DND-41 (cell line): ENCODE results near the gene WRAP73.

Source experiments
- ATAC-seq: fragments of 200-7000 bp; cut with Tn5 transposase; 3 replicates; pipeline ENCODE4 v1.9.1; 2021; ENCODE audit warnings: low read depth; ENCODE audit not compliant: insufficient read depth
- DNase-seq: peaks from one replicate; pipeline ENCODE4 v3.0.0-alpha.2; 2020
- H2AFZ ChIP-seq: 2 replicates; pipeline ENCODE4 v1.6.0; 2012; ENCODE audit warnings: low read depth, low read length
- H3K27ac ChIP-seq: 2 replicates; pipeline ENCODE4 v1.5.1; 2012; ENCODE audit warnings: low read length, inconsistent platforms
- H3K27me3 ChIP-seq: fragments of 200-600 bp; sonication (generic); 2 replicates; pipeline ENCODE4 v1.6.0; 2012; ENCODE audit warnings: low read length, mild to moderate bottlenecking, inconsistent platforms; ENCODE audit not compliant: insufficient read depth, poor library complexity
- H3K36me3 ChIP-seq: 2 replicates; pipeline ENCODE4 v1.5.1; 2012; ENCODE audit warnings: low read length, inconsistent platforms; ENCODE audit not compliant: insufficient read depth
- H3K4me1 ChIP-seq: 2 replicates; pipeline ENCODE4 v1.5.1; 2012; ENCODE audit warnings: mild to moderate bottlenecking, low read length; ENCODE audit not compliant: insufficient read depth
- H3K4me2 ChIP-seq: 2 replicates; pipeline ENCODE4 v1.6.0; 2012; ENCODE audit warnings: mild to moderate bottlenecking, moderate library complexity, low read length, inconsistent platforms; ENCODE audit not compliant: insufficient read depth
- H3K4me3 ChIP-seq, 2 experiments: fragments of 200-600 bp in 1 of 2; shearing (Covaris generic) in 1 of 2; 2 replicates each; pipeline ENCODE4 v1.5.1; 2012 to 2016; ENCODE audit warnings: inconsistent platforms in 2 of 2, low read length in 2 of 2, mild to moderate bottlenecking in 2 of 2, low read depth in 1 of 2, moderate library complexity in 1 of 2
- H3K79me2 ChIP-seq: 2 replicates; pipeline ENCODE4 v1.6.0; 2012; ENCODE audit warnings: low read length, inconsistent platforms; ENCODE audit not compliant: insufficient read depth
- H3K9ac ChIP-seq: 2 replicates; pipeline ENCODE4 v1.6.0; 2012; ENCODE audit warnings: low read depth, mild to moderate bottlenecking, inconsistent platforms, low read length, moderate library complexity
- H3K9me3 ChIP-seq: 2 replicates; pipeline ENCODE4 v1.5.1; 2012; ENCODE audit warnings: low read length, moderate library complexity, mild to moderate bottlenecking, inconsistent platforms; ENCODE audit not compliant: insufficient read depth, severe bottlenecking
- H4K20me1 ChIP-seq: 2 replicates; pipeline ENCODE4 v1.6.0; 2012; ENCODE audit warnings: low read length; ENCODE audit not compliant: insufficient read depth
- CTCF ChIP-seq: IDR thresholded peaks from 2 replicates; pipeline ENCODE4 v1.5.1; 2012; ENCODE audit warnings: borderline replicate concordance, low read length, moderate library complexity, mild to moderate bottlenecking; ENCODE audit not compliant: poor library complexity, severe bottlenecking; ENCODE audit errors: extremely low read depth
- EZH2 ChIP-seq: IDR thresholded peaks from 3 replicates; pipeline ENCODE4 v1.6.1; 2012; ENCODE audit warnings: borderline replicate concordance, low read depth, mild to moderate bottlenecking, moderate library complexity, low read length, inconsistent platforms; ENCODE audit not compliant: severe bottlenecking

Gene WRAP73

GRCh38 chr1:3633344-3634058, 16.4 kb downstream of the WRAP73 start:
- Histone ChIP-seq H3K36me3 (peaks cover 98% of the 10 kb centered on the region), H4K20me1 (peaks cover 18% of the 10 kb centered on the region; the same call in 1 of the 2 replicates), H3K4me1 (no peaks in the 10 kb centered on the region), H3K27ac (no peak overlapping the region), H3K4me2 (no peak overlapping the region), H2AFZ (no peak overlapping the region), H3K79me2 (no peaks in the 10 kb centered on the region), H3K9me3 (no peaks in the 10 kb centered on the region), H3K4me3 (no peak overlapping the region), H3K9ac (no peak overlapping the region), H3K27me3 (no peaks in the 10 kb centered on the region)
- DNase-seq (no peak), ATAC-seq (no peak)
- TF ChIP-seq EZH2 (no peak), CTCF (no peak)

DNA sequence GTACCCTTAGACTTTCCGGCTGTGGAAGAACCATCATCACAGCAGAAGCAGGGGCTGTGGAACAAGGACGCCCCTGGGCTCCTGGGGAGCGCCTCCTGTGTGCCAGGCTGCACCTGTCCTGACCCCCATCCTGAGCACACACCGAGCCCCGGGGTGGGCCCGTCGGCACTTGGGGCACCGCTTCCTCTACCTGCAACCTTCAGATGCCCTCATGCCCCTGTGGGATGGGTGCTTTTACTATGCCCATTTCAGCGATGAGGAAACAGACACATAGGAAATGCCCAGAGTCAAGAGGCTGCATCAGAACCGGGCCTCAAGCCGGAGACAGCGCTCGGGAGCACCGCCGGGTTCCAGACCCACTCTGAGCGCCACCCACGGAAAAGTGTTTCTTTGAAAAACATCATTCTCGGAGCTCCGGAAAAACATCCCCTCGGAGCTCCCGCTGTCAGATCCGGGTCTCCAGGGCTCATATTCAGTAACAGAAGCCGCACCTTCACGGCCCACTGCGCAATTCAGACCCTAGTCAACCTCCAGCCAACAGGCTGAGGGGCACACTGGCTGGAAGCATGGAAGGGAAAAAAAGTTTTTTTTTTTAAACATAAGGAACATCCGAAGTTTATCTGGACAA, 17.1 kb downstream of the WRAP73 start:
- Histone ChIP-seq H3K4me2 (no peak overlapping the region), H3K79me2 (no peaks in the 10 kb centered on the region), H3K9me3 (no peaks in the 10 kb centered on the region), H3K9ac (no peak overlapping the region), H3K27me3 (no peaks in the 10 kb centered on the region), H2AFZ (no peak overlapping the region), H3K27ac (no peak overlapping the region), H3K4me3 (no peak overlapping the region), H3K36me3 (peaks cover 98% of the 10 kb centered on the region), H3K4me1 (no peaks in the 10 kb centered on the region), H4K20me1 (peaks cover 18% of the 10 kb centered on the region; the same call in 1 of the 2 replicates)
- DNase-seq (no peak), ATAC-seq (no peak)
- TF ChIP-seq CTCF (no peak), EZH2 (no peak)

GRCh38 chr1:3632298-3632697, 17.6 kb downstream of the WRAP73 start:
- DNase-seq = no peak
- Histone ChIP-seq H3K27ac (no peak overlapping the region), H3K4me3 (no peak overlapping the region), H3K9me3 (no peaks in the 10 kb centered on the region), H3K79me2 (no peaks in the 10 kb centered on the region), H3K36me3 (peaks cover 98% of the 10 kb centered on the region), H3K4me2 (no peak overlapping the region), H4K20me1 (peaks cover 18% of the 10 kb centered on the region; the same call in 1 of the 2 replicates), H3K4me1 (no peaks in the 10 kb centered on the region), H3K27me3 (no peaks in the 10 kb centered on the region), H2AFZ (no peak overlapping the region), H3K9ac (no peak overlapping the region)
- ATAC-seq = no peak
- TF ChIP-seq EZH2 = no peak
- TF ChIP-seq CTCF = no peak
